ENCODE data around the gene CSNK2A2.

The CSNK2A2 gene

DNA sequence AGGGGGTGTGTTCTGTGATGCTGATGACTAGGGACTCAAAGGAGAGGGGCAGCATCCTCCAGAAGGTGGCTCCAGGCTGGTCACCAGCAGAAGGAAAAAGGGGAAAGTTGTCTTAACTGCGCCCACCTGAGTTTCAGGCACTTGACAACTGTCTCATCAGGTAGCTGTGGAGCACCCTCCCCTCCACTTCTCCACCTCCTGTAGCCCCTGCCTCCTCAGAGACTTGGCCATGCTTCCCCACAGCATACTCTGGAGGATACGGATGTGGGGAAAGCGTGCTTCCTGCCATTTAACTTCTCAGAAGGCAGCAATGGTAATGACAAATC lies 86.6 kb downstream of the CSNK2A2 start:
- ChIA-PET CTCF (no interaction called here), POLR2A (ENCODE audit: low non-redundant PET) (no interaction called here)
- H3K27ac ChIP-seq: no peak overlapping the region
- DNase-seq (ENCODE audit: low spot score): no peak
- no peak for TF ChIP-seq CTCF (conservative IDR thresholded peaks at IDR 0.05; ENCODE audit: low read depth)

DNA sequence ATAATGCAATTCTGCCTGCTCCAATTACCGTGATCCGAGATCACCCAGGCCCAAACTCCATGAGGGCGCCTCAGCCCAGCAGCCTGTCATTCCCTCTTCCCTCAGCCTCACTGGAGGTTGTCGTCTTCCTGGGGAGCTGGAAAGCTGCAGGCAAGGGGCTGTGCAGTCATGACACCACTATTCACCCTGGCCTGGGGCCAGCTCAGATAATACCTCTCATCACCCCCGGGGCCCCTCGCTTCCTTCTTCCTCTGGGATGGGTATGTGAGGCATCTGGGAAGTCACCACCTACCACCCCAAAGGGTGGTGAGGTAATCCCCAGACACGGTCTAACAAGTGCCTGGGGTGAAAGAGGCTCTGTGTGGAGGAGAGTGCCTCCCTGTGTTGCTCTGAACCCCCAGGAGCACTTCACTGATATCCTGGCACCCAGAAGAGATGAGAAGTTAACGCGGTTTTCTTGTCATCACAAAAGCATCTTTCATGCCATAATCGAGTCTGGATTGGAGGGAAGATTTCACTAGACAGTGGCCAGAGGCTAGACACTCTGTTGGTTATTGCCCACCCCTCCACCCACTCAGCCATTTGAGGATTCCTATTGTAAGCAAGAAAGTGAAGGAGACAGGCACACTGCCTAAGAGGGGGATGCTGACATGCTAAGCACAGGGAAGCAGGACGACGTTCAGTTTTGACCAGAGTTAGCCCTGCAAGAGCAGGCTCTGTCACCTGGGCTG lies 87.2 kb downstream of the CSNK2A2 start:
- CTCF ChIA-PET: no interaction called here
- POLR2A ChIA-PET (ENCODE audit: low non-redundant PET): no interaction called here
- DNase-seq (ENCODE audit: low spot score): no peak

DNA sequence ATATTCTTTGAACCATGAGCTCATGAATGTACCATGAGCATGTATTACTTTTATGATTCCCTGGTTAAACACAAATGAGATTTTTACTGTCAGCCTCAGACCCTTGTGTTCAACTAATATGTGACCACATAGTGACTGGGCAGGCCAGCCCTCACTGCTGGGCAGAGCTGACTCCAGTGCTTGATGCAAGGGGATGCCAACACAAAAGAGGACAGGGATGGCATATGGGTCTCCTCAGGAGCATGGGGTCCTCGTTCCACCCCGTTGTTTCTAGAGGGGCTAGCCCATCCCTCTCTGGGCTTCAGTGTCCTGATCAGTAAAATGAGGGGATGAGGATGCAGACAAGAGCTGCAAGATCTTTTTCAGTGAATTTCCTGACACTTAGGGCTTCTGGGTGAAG lies 88.0 kb downstream of the CSNK2A2 start:
- POLR2A ChIA-PET (ENCODE audit: low non-redundant PET): interaction anchor here (0.5 kb wide), 1 partner anchor 375 kb away, joined by 3 read pairs; no protein-coding TSS in a partner anchor
- no peak for TF ChIP-seq CTCF (conservative IDR thresholded peaks at IDR 0.05; ENCODE audit: low read depth)
- H3K27ac ChIP-seq: no peak overlapping the region
- CTCF ChIA-PET: interaction anchor here (0.6 kb wide), 1 partner anchor 91 kb away, joined by 3 read pairs; no protein-coding TSS in a partner anchor
- no peak for DNase-seq (ENCODE audit: low spot score)

More for the DNA sequence above, 87.2 kb downstream of the CSNK2A2 start:
- TF ChIP-seq CTCF (conservative IDR thresholded peaks at IDR 0.05; ENCODE audit: low read depth): no peak
- H3K27ac ChIP-seq: no peak overlapping the region

DNA sequence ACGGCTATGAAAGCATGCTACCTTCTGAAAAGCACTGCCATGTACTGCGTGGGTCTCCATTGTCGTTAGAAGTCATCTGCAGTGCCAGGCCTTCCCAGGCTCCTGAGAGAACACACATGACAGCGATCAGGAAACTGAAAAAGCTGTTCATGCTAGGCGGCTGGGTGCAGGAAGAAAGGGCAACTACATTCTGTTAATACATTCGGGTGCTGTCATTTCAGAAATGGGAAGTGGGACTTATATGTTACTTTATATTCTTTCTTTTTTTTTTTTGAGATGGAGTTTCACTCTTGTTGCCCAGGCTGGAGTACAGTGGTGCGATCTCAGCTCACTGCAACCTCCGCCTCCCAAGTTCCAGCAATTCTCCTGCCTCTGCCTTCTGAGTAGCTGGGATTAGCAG lies 88.6 kb downstream of the CSNK2A2 start:
- no peak overlapping the region for H3K27ac ChIP-seq
- DNase-seq (ENCODE audit: low spot score): no peak
- ChIA-PET POLR2A (ENCODE audit: low non-redundant PET) (no interaction called here), CTCF (interaction anchor here (0.6 kb wide), 1 partner anchor 58 kb away, joined by 3 read pairs; no protein-coding TSS in a partner anchor)
- TF ChIP-seq CTCF (conservative IDR thresholded peaks at IDR 0.05; ENCODE audit: low read depth): no peak
